Endodermal cell (in vitro differentiated cells): ENCODE results near the gene C4orf33. TPM values are rescaled to one million over a fixed set of nuclear protein-coding genes. Genes with fewer than 3 reads are reported as not detected.
A peak's percentile ranks its signal among the peaks of the same experiment; 100 is the strongest.

Experiments
- DNase-seq: peaks from one replicate; pipeline ENCODE4 v3.0.0-alpha.2; 2017
- H3K27ac ChIP-seq: 2 replicates; pipeline ENCODE4 v1.5.1; 2013; ENCODE audit warnings: mild to moderate bottlenecking, low read depth, low read length, moderate library complexity
- H3K27me3 ChIP-seq: 2 replicates; pipeline ENCODE4 v1.6.1; 2013; ENCODE audit warnings: mild to moderate bottlenecking, low read length, moderate library complexity; ENCODE audit not compliant: insufficient read depth, control insufficient read depth, poor library complexity, severe bottlenecking
- H3K36me3 ChIP-seq: 2 replicates; pipeline ENCODE4 v1.7.0; 2013; ENCODE audit warnings: mild to moderate bottlenecking, low read length, moderate library complexity; ENCODE audit not compliant: control insufficient read depth, insufficient read depth
- H3K4me1 ChIP-seq: one replicate; pipeline ENCODE4 v1.7.0; 2013; ENCODE audit warnings: low read length; ENCODE audit not compliant: control insufficient read depth, insufficient read depth
- H3K4me3 ChIP-seq: 2 replicates; pipeline ENCODE4 v1.5.1; 2013; ENCODE audit warnings: mild to moderate bottlenecking, low read length, moderate library complexity
- H3K9ac ChIP-seq: 2 replicates; pipeline ENCODE4 v1.6.1; 2013; ENCODE audit warnings: mild to moderate bottlenecking, low read length, moderate library complexity; ENCODE audit not compliant: poor library complexity, severe bottlenecking; ENCODE audit errors: extremely low read depth
- H3K9me3 ChIP-seq: 2 replicates; pipeline ENCODE4 v1.6.1; 2013; ENCODE audit warnings: mild to moderate bottlenecking, low read length, moderate library complexity; ENCODE audit not compliant: control insufficient read depth
- H3K27ac Mint-ChIP-seq: 2 replicates; pipeline ENCODE4 v1.8.0; 2020; ENCODE audit warnings: mixed read lengths
- H3K27me3 Mint-ChIP-seq: 2 replicates; pipeline ENCODE4 v1.8.0; 2021; ENCODE audit warnings: mild to moderate bottlenecking, mixed read lengths; ENCODE audit not compliant: insufficient read depth
- H3K36me3 Mint-ChIP-seq: 2 replicates; pipeline ENCODE4 v1.8.0; 2020; ENCODE audit warnings: low read depth, mixed read lengths
- H3K4me1 Mint-ChIP-seq: 2 replicates; pipeline ENCODE4 v1.8.0; 2020; ENCODE audit warnings: mixed read lengths
- H3K4me3 Mint-ChIP-seq: 2 replicates; pipeline ENCODE4 v1.8.0; 2020; ENCODE audit warnings: mild to moderate bottlenecking, moderate library complexity, mixed read lengths
- H3K9me3 Mint-ChIP-seq: 2 replicates; pipeline ENCODE4 v1.8.0; 2020; ENCODE audit warnings: mild to moderate bottlenecking, mixed read lengths
- CTCF ChIP-seq: fragments of 200-600 bp; sonication (generic); conservative IDR thresholded peaks from 2 replicates; pipeline ENCODE4 v1.5.0; 2021; ENCODE audit warnings: antibody characterized with exemption, mild to moderate bottlenecking
- WGBS, 2 experiments: methylation state at CpG; one replicate each; pipeline versions ENCODE4 v1.1.5 to v1.1.7; 2013; ENCODE audit warnings: missing lambda C conversion rate in 2 of 2, mixed read lengths in 1 of 2; ENCODE audit not compliant: insufficient coverage in 1 of 2, insufficient read length in 1 of 2; 5-methylcytosine and 5-hydroxymethylcytosine counted together
- total RNA-seq, 2 donors: library from RNA; stranded (reverse); fragmentation: NEBNext Ultra II Directional in 1 of 2; extraction: Animal tissue kit (Norgen Biotek cat#: 25700) in 1 of 2; gene quantifications; 2 replicates in 1 of 2; 3 replicates in 1 of 2; pipeline ENCODE4 v1.2.1, GENCODE V29; 2021

C4orf33 gene
- total RNA-seq, 2 donors from 2014 or later = 3.6 to 6.1 TPM

GRCh38 chr4:129094347-129094746 lies 1.6 kb upstream of the C4orf33 start:
- H3K4me3 Mint-ChIP-seq = no peak overlapping the region
- H3K9ac ChIP-seq = no peak overlapping the region

GRCh38 chr4:129098531-129099001 lies 2.6 kb downstream of the C4orf33 start:
- Mint-ChIP-seq H3K36me3 (no peaks in the 10 kb centered on the region), H3K4me1 (peaks cover 2% of the 10 kb centered on the region), H3K27me3 (no peaks in the 10 kb centered on the region), H3K27ac (no peak overlapping the region), H3K4me3 (no peak overlapping the region), H3K9me3 (no peaks in the 10 kb centered on the region)
- no peak for DNase-seq
- no peaks in the 10 kb centered on the region for H3K4me1 ChIP-seq
- H3K36me3 ChIP-seq = no peaks in the 10 kb centered on the region
- H3K27ac ChIP-seq = no peak overlapping the region
- no peak overlapping the region for H3K4me3 ChIP-seq
- no peaks in the 10 kb centered on the region for H3K27me3 ChIP-seq
- no peak for TF ChIP-seq CTCF
- H3K9ac ChIP-seq = no peak overlapping the region
- no peaks in the 10 kb centered on the region for H3K9me3 ChIP-seq

More at GRCh38 chr4:129094347-129094746, 1.6 kb upstream of the C4orf33 start:
- no peak overlapping the region for H3K27ac Mint-ChIP-seq
- peaks cover 3% of the 10 kb centered on the region for H3K4me1 Mint-ChIP-seq
- WGBS, 2 experiments = 91 to 100% methylated on average over 3 of the region's 3 CpGs
- Histone ChIP-seq H3K9me3 (no peaks in the 10 kb centered on the region), H3K27me3 (no peaks in the 10 kb centered on the region), H3K4me1 (no peaks in the 10 kb centered on the region), H3K4me3 (peak overlapping the region; percentile 93), H3K27ac (no peak overlapping the region), H3K36me3 (no peaks in the 10 kb centered on the region)
- H3K36me3 Mint-ChIP-seq = no peaks in the 10 kb centered on the region
- no peaks in the 10 kb centered on the region for H3K27me3 Mint-ChIP-seq
- no peaks in the 10 kb centered on the region for H3K9me3 Mint-ChIP-seq
- TF ChIP-seq CTCF = no peak
- DNase-seq = no peak

- no peaks in the 10 kb centered on the region for H3K27me3 Mint-ChIP-seq
- Histone ChIP-seq H3K27ac (no peak overlapping the region), H3K4me3 (no peak overlapping the region), H3K4me1 (peaks cover 9% of the 10 kb centered on the region), H3K9me3 (no peaks in the 10 kb centered on the region), H3K9ac (no peak overlapping the region), H3K36me3 (no peaks in the 10 kb centered on the region), H3K27me3 (no peaks in the 10 kb centered on the region)
- H3K36me3 Mint-ChIP-seq = no peaks in the 10 kb centered on the region
- no peaks in the 10 kb centered on the region for H3K9me3 Mint-ChIP-seq
- DNase-seq = peak; percentile 39
- H3K4me3 Mint-ChIP-seq = no peak overlapping the region
- H3K27ac Mint-ChIP-seq = peak overlapping the region; percentile 9
- WGBS, 2 experiments = 86 to 91% methylated on average over 2 to 3 of the region's 3 CpGs
- H3K4me1 Mint-ChIP-seq = peaks cover 31% of the 10 kb centered on the region
- TF ChIP-seq CTCF = no peak
Observed at GRCh38 chr4:129109965-129110824, 14.2 kb downstream of the C4orf33 start.
